ENCODE data around the gene MCF2L2.

Gene MCF2L2

DNA sequence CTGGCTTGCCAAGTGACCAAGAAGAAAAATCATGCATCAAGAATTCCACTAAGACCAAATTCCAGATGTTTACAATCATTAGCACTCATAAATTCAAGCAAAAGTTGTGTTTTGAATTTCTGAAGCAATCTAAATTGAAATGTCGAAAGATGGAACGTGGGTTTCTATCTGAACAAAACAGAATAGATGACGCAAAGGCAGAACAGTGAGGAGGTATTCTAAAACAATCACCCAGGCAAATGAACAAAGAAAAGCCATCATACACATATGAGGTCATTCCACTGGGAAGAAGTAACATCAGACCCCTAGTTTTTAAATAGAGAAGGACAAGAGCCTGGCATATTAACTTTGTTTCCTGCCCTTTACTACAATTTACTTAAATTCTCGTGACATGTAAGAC, 58.0 kb downstream of the MCF2L2 start:
- H3K4me3 ChIP-seq (ENCODE audit: low read depth, low read length): no peak overlapping the region
- no peaks in the 10 kb centered on the region for H3K4me1 ChIP-seq
- TF ChIP-seq, protein P1, sequence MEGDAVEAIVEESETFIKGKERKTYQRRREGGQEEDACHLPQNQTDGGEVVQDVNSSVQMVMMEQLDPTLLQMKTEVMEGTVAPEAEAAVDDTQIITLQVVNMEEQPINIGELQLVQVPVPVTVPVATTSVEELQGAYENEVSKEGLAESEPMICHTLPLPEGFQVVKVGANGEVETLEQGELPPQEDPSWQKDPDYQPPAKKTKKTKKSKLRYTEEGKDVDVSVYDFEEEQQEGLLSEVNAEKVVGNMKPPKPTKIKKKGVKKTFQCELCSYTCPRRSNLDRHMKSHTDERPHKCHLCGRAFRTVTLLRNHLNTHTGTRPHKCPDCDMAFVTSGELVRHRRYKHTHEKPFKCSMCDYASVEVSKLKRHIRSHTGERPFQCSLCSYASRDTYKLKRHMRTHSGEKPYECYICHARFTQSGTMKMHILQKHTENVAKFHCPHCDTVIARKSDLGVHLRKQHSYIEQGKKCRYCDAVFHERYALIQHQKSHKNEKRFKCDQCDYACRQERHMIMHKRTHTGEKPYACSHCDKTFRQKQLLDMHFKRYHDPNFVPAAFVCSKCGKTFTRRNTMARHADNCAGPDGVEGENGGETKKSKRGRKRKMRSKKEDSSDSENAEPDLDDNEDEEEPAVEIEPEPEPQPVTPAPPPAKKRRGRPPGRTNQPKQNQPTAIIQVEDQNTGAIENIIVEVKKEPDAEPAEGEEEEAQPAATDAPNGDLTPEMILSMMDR (IDR thresholded peaks at IDR 0.05; ENCODE audit: low read depth, low read length): no peak
- no peaks in the 10 kb centered on the region for H3K27me3 ChIP-seq
- no peak for DNase-seq
- H3K9me3 ChIP-seq: no peaks in the 10 kb centered on the region
- no peaks in the 10 kb centered on the region for H3K36me3 ChIP-seq

DNA sequence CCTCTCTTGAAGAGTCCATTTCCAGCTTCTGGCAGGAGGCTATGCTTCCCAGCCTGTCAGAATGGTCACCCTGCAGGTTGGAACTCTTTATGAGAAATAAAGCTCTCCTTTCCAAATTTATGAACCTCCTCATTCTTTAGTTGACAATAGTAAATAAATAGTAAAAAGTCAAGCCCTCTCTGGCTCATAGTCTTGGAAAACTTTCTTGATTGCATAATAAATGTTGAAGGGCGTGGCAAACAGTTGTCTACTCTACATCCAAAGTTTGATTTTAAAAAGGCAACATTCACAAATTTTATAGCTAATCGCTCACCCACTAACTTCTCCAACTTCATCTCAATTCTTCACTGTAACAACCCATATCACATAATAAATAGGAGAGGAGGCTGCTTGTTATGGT, 58.8 kb downstream of the MCF2L2 start:
- no peaks in the 10 kb centered on the region for H3K4me1 ChIP-seq
- H3K4me3 ChIP-seq (ENCODE audit: low read depth, low read length): no peak overlapping the region
- TF ChIP-seq, protein P1 (IDR thresholded peaks at IDR 0.05; ENCODE audit: low read depth, low read length): no peak
- H3K27me3 ChIP-seq: no peaks in the 10 kb centered on the region
- H3K9me3 ChIP-seq: no peaks in the 10 kb centered on the region
- no peaks in the 10 kb centered on the region for H3K36me3 ChIP-seq
- no peak for DNase-seq

DNA sequence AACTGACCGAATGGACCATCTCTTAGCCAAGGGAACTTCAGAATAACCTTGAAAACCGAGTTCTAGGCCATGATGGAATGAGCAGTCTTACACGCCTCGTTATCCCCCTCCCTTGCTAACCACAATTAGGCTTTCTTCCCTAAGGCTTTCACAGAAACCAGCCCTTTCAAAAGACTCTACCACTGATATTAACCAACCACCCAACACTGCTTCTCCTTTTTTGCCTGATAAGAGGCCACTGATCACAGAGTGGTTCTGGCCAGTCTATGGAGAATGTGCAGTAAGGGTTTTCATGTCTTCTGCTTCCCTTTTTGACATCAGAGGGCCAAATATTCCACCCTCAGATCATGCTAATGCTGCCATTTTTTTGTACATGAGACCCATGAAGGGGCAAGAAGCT, 59.3 kb downstream of the MCF2L2 start:
- DNase-seq: no peak
- H3K36me3 ChIP-seq: no peaks in the 10 kb centered on the region
- H3K4me3 ChIP-seq (ENCODE audit: low read depth, low read length): no peak overlapping the region
- no peaks in the 10 kb centered on the region for H3K27me3 ChIP-seq
- TF ChIP-seq, protein P1 (IDR thresholded peaks at IDR 0.05; ENCODE audit: low read depth, low read length): no peak
- no peaks in the 10 kb centered on the region for H3K4me1 ChIP-seq
- no peaks in the 10 kb centered on the region for H3K9me3 ChIP-seq

DNA sequence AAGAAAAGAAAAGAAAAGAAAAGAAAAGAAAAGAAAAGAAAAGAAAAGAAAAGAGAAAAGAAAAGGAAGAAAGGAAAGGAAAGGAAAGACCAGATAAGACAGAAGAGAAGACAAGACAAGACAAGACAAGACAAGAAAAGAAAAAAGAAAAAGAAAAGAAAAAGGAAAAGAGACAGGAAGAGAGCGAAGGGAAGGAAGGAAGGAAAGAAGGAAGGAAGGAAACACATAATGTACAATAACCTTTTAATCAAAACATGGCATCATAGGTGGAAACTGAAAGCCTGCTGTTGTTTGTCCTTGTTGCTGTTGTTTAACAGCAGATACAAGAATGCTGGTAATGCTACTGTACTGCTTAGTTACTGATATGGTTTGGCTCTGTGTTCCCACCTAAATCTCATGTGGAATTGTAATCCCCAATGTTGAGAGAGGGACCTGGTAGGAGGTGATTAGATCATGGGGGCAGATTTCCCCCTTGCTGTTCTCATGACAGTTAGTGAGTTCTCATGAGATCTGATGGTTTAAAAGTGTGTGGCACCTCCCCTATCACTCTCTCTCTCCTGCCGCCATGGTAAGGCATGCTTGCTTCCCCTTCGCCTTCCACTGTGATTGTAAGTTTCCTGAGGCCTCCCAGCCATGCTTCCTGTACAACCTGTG, 67.3 kb downstream of the MCF2L2 start:
- DNase-seq: no peak
- TF ChIP-seq, protein P1 (IDR thresholded peaks at IDR 0.05; ENCODE audit: low read depth, low read length): no peak
- H3K27me3 ChIP-seq: no peaks in the 10 kb centered on the region; the same call in 1 of the 2 replicates
- no peaks in the 10 kb centered on the region for H3K4me1 ChIP-seq
- H3K4me3 ChIP-seq (ENCODE audit: low read depth, low read length): no peak overlapping the region
- no peaks in the 10 kb centered on the region for H3K9me3 ChIP-seq
- no peaks in the 10 kb centered on the region for H3K36me3 ChIP-seq

DNA sequence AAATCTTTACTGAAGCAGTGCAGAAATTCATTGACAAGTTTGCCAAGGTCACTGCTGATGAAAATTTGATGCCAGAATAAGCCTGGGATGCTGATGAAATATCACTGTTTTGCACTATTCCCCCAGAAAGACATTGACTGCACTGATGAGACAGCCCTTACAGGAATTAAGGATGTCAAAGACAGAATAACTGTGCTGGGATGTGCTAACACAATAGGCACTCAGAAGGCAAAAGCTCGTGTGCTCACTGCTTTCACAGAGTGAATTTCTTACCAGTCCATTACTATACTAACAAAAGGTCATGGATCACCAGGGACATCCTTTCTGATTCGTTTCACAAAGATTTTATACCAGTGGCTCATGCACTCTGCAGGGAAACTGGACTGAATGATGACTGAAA, 69.4 kb downstream of the MCF2L2 start:
- Histone ChIP-seq H3K36me3 (no peaks in the 10 kb centered on the region), H3K4me3 (ENCODE audit: low read depth, low read length) (no peak overlapping the region), H3K27me3 (no peaks in the 10 kb centered on the region; the same call in 1 of the 2 replicates), H3K9me3 (no peaks in the 10 kb centered on the region), H3K4me1 (no peaks in the 10 kb centered on the region)
- DNase-seq: no peak
- TF ChIP-seq, protein P1 (IDR thresholded peaks at IDR 0.05; ENCODE audit: low read depth, low read length): no peak

DNA sequence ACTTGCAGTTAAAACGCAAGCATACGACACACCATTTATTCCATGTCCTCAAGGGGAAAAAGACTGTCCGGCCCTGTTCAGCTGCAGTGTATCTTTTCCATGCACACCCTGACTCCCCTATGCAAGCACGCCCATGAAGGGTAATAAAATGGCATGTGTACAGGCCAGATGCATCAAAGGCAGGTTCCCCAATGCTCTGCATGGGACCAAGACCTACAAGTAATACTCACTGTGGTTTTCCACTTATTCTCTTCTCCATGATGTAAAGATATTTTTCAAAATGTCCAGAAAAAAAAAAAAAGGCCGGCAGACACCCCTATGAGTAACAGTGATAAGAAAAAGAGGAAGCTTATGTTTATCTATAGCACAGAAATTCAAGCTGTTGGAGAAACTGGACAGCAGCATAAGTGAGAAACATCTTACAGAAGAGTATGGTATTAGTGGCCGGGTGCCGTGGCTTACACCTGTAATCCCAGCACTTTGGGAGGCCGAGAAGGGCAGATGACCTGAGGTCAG, 70.8 kb downstream of the MCF2L2 start:
- Histone ChIP-seq H3K27me3 (no peaks in the 10 kb centered on the region; the same call in 1 of the 2 replicates), H3K4me3 (ENCODE audit: low read depth, low read length) (no peak overlapping the region), H3K4me1 (no peaks in the 10 kb centered on the region), H3K36me3 (no peaks in the 10 kb centered on the region), H3K9me3 (no peaks in the 10 kb centered on the region)
- TF ChIP-seq, protein P1 (IDR thresholded peaks at IDR 0.05; ENCODE audit: low read depth, low read length): no peak
- no peak for DNase-seq

Data from BE2C (cell line).